ELR (cell line): ENCODE results near the gene FRAS1.
"Not testable (repeated sequence)": the region's sequence is repeated elsewhere in the genome, so short reads cannot be mapped to it uniquely, and the experiment has no call there.

ENCODE experiments used
- DNase-seq: peaks from one replicate; pipeline ENCODE4 v3.0.0-alpha.2; 2015; ENCODE audit warnings: low read depth

The FRAS1 gene

GRCh38 chr4:78167510-78167909, 110.4 kb downstream of the FRAS1 start:
- DNase-seq = no peak

- DNase-seq = no peak
These were observed 110.9 kb downstream of the FRAS1 start for GRCh38 chr4:78168029-78168428.

- no peak for DNase-seq
These were observed 112.6 kb downstream of the FRAS1 start for GRCh38 chr4:78169728-78170127.

- no peak for DNase-seq
These were observed 114.4 kb downstream of the FRAS1 start for GRCh38 chr4:78171482-78171881.

GRCh38 chr4:78174891-78175290, 117.8 kb downstream of the FRAS1 start:
- DNase-seq = no peak

- no peak for DNase-seq
These were observed 122.1 kb downstream of the FRAS1 start for GRCh38 chr4:78179196-78179595.

GRCh38 chr4:78181681-78182234, 124.6 kb downstream of the FRAS1 start:
- DNase-seq = not testable (repeated sequence)

GRCh38 chr4:78184584-78184983, 127.5 kb downstream of the FRAS1 start:
- no peak for DNase-seq

GRCh38 chr4:78185117-78185516, 128.0 kb downstream of the FRAS1 start:
- no peak for DNase-seq

GRCh38 chr4:78186597-78187543, 129.7 kb downstream of the FRAS1 start:
- no peak for DNase-seq

GRCh38 chr4:78190068-78190467, 132.9 kb downstream of the FRAS1 start:
- DNase-seq = no peak

GRCh38 chr4:78190595-78190994, 133.5 kb downstream of the FRAS1 start:
- no peak for DNase-seq

- DNase-seq = no peak
These were observed 140.8 kb downstream of the FRAS1 start for GRCh38 chr4:78197947-78198346.

- no peak for DNase-seq
These were observed 142.9 kb downstream of the FRAS1 start for GRCh38 chr4:78199984-78200383.

GRCh38 chr4:78200949-78201348, 143.8 kb downstream of the FRAS1 start:
- no peak for DNase-seq

- DNase-seq = no peak
These were observed 147.1 kb downstream of the FRAS1 start for GRCh38 chr4:78204176-78204575.

- no peak for DNase-seq
These were observed 148.5 kb downstream of the FRAS1 start for GRCh38 chr4:78205591-78205990.

GRCh38 chr4:78207541-78207940, 150.4 kb downstream of the FRAS1 start:
- no peak for DNase-seq

- DNase-seq = no peak
These were observed 150.8 kb downstream of the FRAS1 start for GRCh38 chr4:78207951-78208350.

GRCh38 chr4:78208896-78209295, 151.8 kb downstream of the FRAS1 start:
- DNase-seq = not testable (repeated sequence)

- DNase-seq = no peak
These were observed 153.7 kb downstream of the FRAS1 start for GRCh38 chr4:78210694-78211410.

GRCh38 chr4:78213218-78213617, 156.1 kb downstream of the FRAS1 start:
- no peak for DNase-seq

GRCh38 chr4:78214078-78214477, 157.0 kb downstream of the FRAS1 start:
- no peak for DNase-seq
